OCI-LY7 (cell line): ENCODE measurements around the gene ARPC2. TPM values are rescaled to one million over a fixed set of nuclear protein-coding genes. Genes with fewer than 3 reads are reported as not detected.

Source experiments
- BruUV-seq: library from RNA; stranded (reverse); fragments of 400-500 nt; replicated peaks from 2 replicates; lab custom pipeline; 2021; lab: Mats Ljungman, UMichigan
- CTCF ChIA-PET: fragments of 300-600 bp; sonication (Branson Sonifier 250); formaldehyde crosslinking; loops from one replicate; lab custom pipeline; 2022; ENCODE audit warnings: antibody characterized with exemption; ENCODE audit not compliant: unreplicated experiment; lab: Charles Lee
- POLR2A ChIA-PET: fragments of 300-600 bp; sonication (Branson Sonifier 250); formaldehyde crosslinking; loops from one replicate; lab custom pipeline; 2022; ENCODE audit warnings: antibody characterized with exemption; lab: Charles Lee
- DNase-seq: peaks from one replicate; pipeline ENCODE4 v3.0.0-alpha.2; 2015; ENCODE audit warnings: low spot score
- H2AFZ ChIP-seq: fragments of 200-600 bp; sonication (generic), shearing (Covaris generic); 2 replicates; pipeline ENCODE4 v1.6.1; 2014; ENCODE audit warnings: mild to moderate bottlenecking, antibody characterized with exemption, low read length, moderate library complexity
- H3K27ac ChIP-seq: fragments of 200-600 bp; sonication (generic); 2 replicates; pipeline ENCODE4 v1.5.1; 2014; ENCODE audit warnings: mixed run types, low read depth, mild to moderate bottlenecking, moderate library complexity, low read length, inconsistent platforms; ENCODE audit not compliant: poor library complexity, severe bottlenecking
- H3K36me3 ChIP-seq: fragments of 200-600 bp; sonication (generic); 2 replicates; pipeline ENCODE4 v1.6.1; 2014; ENCODE audit warnings: mild to moderate bottlenecking, antibody characterized with exemption, low read length, moderate library complexity, mixed read lengths; ENCODE audit not compliant: insufficient read depth
- H3K4me1 ChIP-seq: fragments of 200-600 bp; sonication (generic); 2 replicates; pipeline ENCODE4 v1.5.1; 2014; ENCODE audit warnings: mild to moderate bottlenecking, low read length; ENCODE audit not compliant: insufficient read depth, poor library complexity, severe bottlenecking
- H3K4me2 ChIP-seq: fragments of 200-600 bp; sonication (generic); 2 replicates; pipeline ENCODE4 v1.6.1; 2014; ENCODE audit warnings: mild to moderate bottlenecking, low read length
- H3K4me3 ChIP-seq: fragments of 200-600 bp; sonication (generic); 2 replicates; pipeline ENCODE4 v1.5.1; 2014; ENCODE audit warnings: mild to moderate bottlenecking, low read depth, low read length; ENCODE audit not compliant: poor library complexity, severe bottlenecking
- H3K79me2 ChIP-seq: fragments of 200-600 bp; sonication (generic); 2 replicates; pipeline ENCODE4 v1.6.1; 2016; ENCODE audit warnings: low read depth, mild to moderate bottlenecking, low read length, moderate library complexity, mixed read lengths; ENCODE audit not compliant: insufficient read depth
- H3K9me2 ChIP-seq: fragments of 200-600 bp; sonication (generic); 2 replicates; pipeline ENCODE4 v1.6.1; 2016; ENCODE audit warnings: mild to moderate bottlenecking, low read length, mixed read lengths; ENCODE audit not compliant: insufficient read depth
- H3K9me3 ChIP-seq: fragments of 200-600 bp; sonication (generic); 2 replicates; pipeline ENCODE4 v1.6.1; 2014; ENCODE audit warnings: mild to moderate bottlenecking, mixed run types, low read length, mixed read lengths
- H4K20me1 ChIP-seq: fragments of 200-600 bp; sonication (generic); 2 replicates; pipeline ENCODE4 v1.6.1; 2014; ENCODE audit warnings: mild to moderate bottlenecking, antibody characterized with exemption, low read length, moderate library complexity, mixed read lengths; ENCODE audit not compliant: insufficient read depth
- EZH2phosphoT487 ChIP-seq: fragments of 200-600 bp; sonication (generic); IDR thresholded peaks from 2 replicates; pipeline ENCODE4 v1.6.1; 2018; ENCODE audit warnings: low read depth, borderline replicate concordance, mild to moderate bottlenecking, mixed run types, antibody characterized with exemption, low read length, moderate library complexity, mixed read lengths
- intact Hi-C: fragments of 100-400 bp; cut with micrococcal nuclease; formaldehyde crosslinking; loops from one replicate; pipeline ENCODE4 v1.10.0; 2022; ENCODE audit not compliant: unreplicated experiment
- total RNA-seq, 2 experiments: library from RNA; depleted of rRNA in 1 of 2; stranded (reverse); fragments of >200 nt in 1 of 2; shearing (Covaris generic) in 1 of 2; gene quantifications; 2 replicates each; pipeline ENCODE4 v1.2.3, GENCODE V29; 2014 to 2022
- TF ChIP-seq, protein P1 (sequence below): fragments of 200-600 bp; sonication (generic); conservative IDR thresholded peaks from 2 replicates; pipeline ENCODE4 v1.5.1; 2014; ENCODE audit warnings: mild to moderate bottlenecking, antibody characterized with exemption, low read length, moderate library complexity, mixed read lengths

Gene ARPC2
- total RNA-seq, 2 experiments from 2014 or later = 264 to 545 TPM

GRCh38 chr2:218289639-218290315, 72.8 kb downstream of the ARPC2 start:
- Histone ChIP-seq H4K20me1 (no peaks in the 10 kb centered on the region), H3K4me1 (peaks cover 81% of the 10 kb centered on the region), H3K9me3 (no peaks in the 10 kb centered on the region), H3K4me2 (peak overlapping the region; percentile 94), H2AFZ (peak overlapping the region; percentile 7; the same call in 1 of the 2 replicates), H3K27ac (peak overlapping the region; percentile 91), H3K79me2 (peaks cover 58% of the 10 kb centered on the region), H3K9me2 (no peaks in the 10 kb centered on the region), H3K4me3 (peak overlapping the region; percentile 89), H3K36me3 (no peaks in the 10 kb centered on the region)
- BruUV-seq = no TSS peak
- ChIA-PET POLR2A (interaction anchor here (0.5 to 2.7 kb wide), 14 partner anchors 14 to 116 kb away, joined by 3 to 24 read pairs (median 6); partner anchors contain the start of genes AAMP, CATIP and PNKD), CTCF (interaction anchor here (1.2 to 3.3 kb wide), 3 partner anchors 12 to 17 kb away, joined by 6 to 17 read pairs (median 11); no protein-coding TSS in a partner anchor)
- no peak for TF ChIP-seq EZH2phosphoT487
- TF ChIP-seq, protein P1, sequence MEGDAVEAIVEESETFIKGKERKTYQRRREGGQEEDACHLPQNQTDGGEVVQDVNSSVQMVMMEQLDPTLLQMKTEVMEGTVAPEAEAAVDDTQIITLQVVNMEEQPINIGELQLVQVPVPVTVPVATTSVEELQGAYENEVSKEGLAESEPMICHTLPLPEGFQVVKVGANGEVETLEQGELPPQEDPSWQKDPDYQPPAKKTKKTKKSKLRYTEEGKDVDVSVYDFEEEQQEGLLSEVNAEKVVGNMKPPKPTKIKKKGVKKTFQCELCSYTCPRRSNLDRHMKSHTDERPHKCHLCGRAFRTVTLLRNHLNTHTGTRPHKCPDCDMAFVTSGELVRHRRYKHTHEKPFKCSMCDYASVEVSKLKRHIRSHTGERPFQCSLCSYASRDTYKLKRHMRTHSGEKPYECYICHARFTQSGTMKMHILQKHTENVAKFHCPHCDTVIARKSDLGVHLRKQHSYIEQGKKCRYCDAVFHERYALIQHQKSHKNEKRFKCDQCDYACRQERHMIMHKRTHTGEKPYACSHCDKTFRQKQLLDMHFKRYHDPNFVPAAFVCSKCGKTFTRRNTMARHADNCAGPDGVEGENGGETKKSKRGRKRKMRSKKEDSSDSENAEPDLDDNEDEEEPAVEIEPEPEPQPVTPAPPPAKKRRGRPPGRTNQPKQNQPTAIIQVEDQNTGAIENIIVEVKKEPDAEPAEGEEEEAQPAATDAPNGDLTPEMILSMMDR = no peak
- no peak for DNase-seq
- intact Hi-C loops = loop anchor here (2.0 to 5.0 kb wide), 2 partner anchors 71 to 178 kb away; no protein-coding TSS in a partner anchor

GRCh38 chr2:218290316-218291261, 73.6 kb downstream of the ARPC2 start:
- H3K4me1 ChIP-seq = peaks cover 76% of the 10 kb centered on the region
- no peaks in the 10 kb centered on the region for H4K20me1 ChIP-seq
- H3K4me3 ChIP-seq = peak overlapping the region; percentile 89
- peak overlapping the region; percentile 7; the same call in 1 of the 2 replicates for H2AFZ ChIP-seq
- no peaks in the 10 kb centered on the region for H3K36me3 ChIP-seq
- ChIA-PET CTCF (interaction anchor here (0.5 to 3.3 kb wide), 7 partner anchors 8 to 368 kb away, joined by 3 to 17 read pairs (median 6); partner anchors contain the start of gene CATIP), POLR2A (interaction anchor here (0.5 to 2.7 kb wide), 21 partner anchors 12 to 116 kb away, joined by 3 to 24 read pairs (median 4); partner anchors contain the start of genes AAMP, CATIP and PNKD)
- intact Hi-C loops = loop anchor here (1.0 to 5.0 kb wide), 4 partner anchors 18 to 177 kb away; partner anchors contain the start of gene CTDSP1
- no peak for TF ChIP-seq EZH2phosphoT487
- TF ChIP-seq, protein P1 = no peak
- no peaks in the 10 kb centered on the region for H3K9me3 ChIP-seq
- TSS peak; percentile 53 for BruUV-seq
- H3K79me2 ChIP-seq = peaks cover 50% of the 10 kb centered on the region
- H3K27ac ChIP-seq = peak overlapping the region; percentile 91
- peak; percentile 96 for DNase-seq
- H3K4me2 ChIP-seq = peak overlapping the region; percentile 94
- no peaks in the 10 kb centered on the region for H3K9me2 ChIP-seq
